ENCODE measurements around the gene ERFE. TPM values are rescaled to one million over a fixed set of nuclear protein-coding genes. Genes with fewer than 3 reads are reported as not detected.

The ERFE gene
- total RNA-seq, 2 experiments from 2014 or later, result 0.37 to 0.50 TPM

- Mint-ChIP-seq H3K27ac (no peak overlapping the region), H3K4me1 (ENCODE audit: low read depth) (no peaks in the 10 kb centered on the region), H3K4me3 (no peak overlapping the region), H3K36me3 (ENCODE audit: low read depth) (no peaks in the 10 kb centered on the region), H3K27me3 (ENCODE audit: low read depth) (no peaks in the 10 kb centered on the region), H3K9me3 (ENCODE audit: insufficient read depth) (no peaks in the 10 kb centered on the region)
- no peak for ATAC-seq
- DNase-seq, result no peak
- CTCF ChIA-PET, result no interaction called here
- POLR2A ChIA-PET, result no interaction called here
Measured at GRCh38 chr2:238146884-238147544, 11.8 kb upstream of the ERFE start.

- Mint-ChIP-seq H3K27me3 (ENCODE audit: low read depth) (no peaks in the 10 kb centered on the region), H3K4me3 (no peak overlapping the region), H3K4me1 (ENCODE audit: low read depth) (no peaks in the 10 kb centered on the region), H3K27ac (no peak overlapping the region), H3K9me3 (ENCODE audit: insufficient read depth) (no peaks in the 10 kb centered on the region), H3K36me3 (ENCODE audit: low read depth) (no peaks in the 10 kb centered on the region)
- CTCF ChIA-PET, result no interaction called here
- ATAC-seq (no peak), DNase-seq (no peak)
- POLR2A ChIA-PET, result no interaction called here
Measured at GRCh38 chr2:238148981-238149380, 9.8 kb upstream of the ERFE start.

- Mint-ChIP-seq H3K36me3 (ENCODE audit: low read depth) (no peaks in the 10 kb centered on the region), H3K27ac (no peak overlapping the region), H3K4me3 (no peak overlapping the region), H3K9me3 (ENCODE audit: insufficient read depth) (no peaks in the 10 kb centered on the region), H3K27me3 (ENCODE audit: low read depth) (no peaks in the 10 kb centered on the region), H3K4me1 (ENCODE audit: low read depth) (no peaks in the 10 kb centered on the region)
- CTCF ChIA-PET, result no interaction called here
- ATAC-seq (peak; percentile 40), DNase-seq (no peak)
- POLR2A ChIA-PET, result no interaction called here
Measured at GRCh38 chr2:238149841-238150572, 8.8 kb upstream of the ERFE start.

- Mint-ChIP-seq H3K4me1 (ENCODE audit: low read depth) (no peaks in the 10 kb centered on the region), H3K36me3 (ENCODE audit: low read depth) (no peaks in the 10 kb centered on the region), H3K4me3 (no peak overlapping the region), H3K27ac (no peak overlapping the region), H3K9me3 (ENCODE audit: insufficient read depth) (no peaks in the 10 kb centered on the region), H3K27me3 (ENCODE audit: low read depth) (no peaks in the 10 kb centered on the region)
- no peak for DNase-seq
- CTCF ChIA-PET, result no interaction called here
- ATAC-seq, result no peak
- POLR2A ChIA-PET, result no interaction called here
Measured at GRCh38 chr2:238150686-238151085, 8.1 kb upstream of the ERFE start.

- DNase-seq (no peak), ATAC-seq (no peak)
- POLR2A ChIA-PET, result no interaction called here
- no peaks in the 10 kb centered on the region for H3K4me1 Mint-ChIP-seq (ENCODE audit: low read depth)
- H3K9me3 Mint-ChIP-seq (ENCODE audit: insufficient read depth), result no peaks in the 10 kb centered on the region
- H3K27ac Mint-ChIP-seq, result no peak overlapping the region
- no peaks in the 10 kb centered on the region for H3K36me3 Mint-ChIP-seq (ENCODE audit: low read depth)
- CTCF ChIA-PET, result no interaction called here
- no peaks in the 10 kb centered on the region for H3K27me3 Mint-ChIP-seq (ENCODE audit: low read depth)
- no peak overlapping the region for H3K4me3 Mint-ChIP-seq
Measured at GRCh38 chr2:238151205-238151604, 7.6 kb upstream of the ERFE start.

- CTCF ChIA-PET, result interaction anchor here (1.2 kb wide), 1 partner anchor 293 kb away, joined by 3 read pairs; no protein-coding TSS in a partner anchor
- H3K27ac Mint-ChIP-seq, result no peak overlapping the region
- no peaks in the 10 kb centered on the region for H3K27me3 Mint-ChIP-seq (ENCODE audit: low read depth)
- H3K4me3 Mint-ChIP-seq, result no peak overlapping the region
- no peaks in the 10 kb centered on the region for H3K4me1 Mint-ChIP-seq (ENCODE audit: low read depth)
- POLR2A ChIA-PET, result no interaction called here
- ATAC-seq (no peak), DNase-seq (no peak)
- no peaks in the 10 kb centered on the region for H3K36me3 Mint-ChIP-seq (ENCODE audit: low read depth)
- no peaks in the 10 kb centered on the region for H3K9me3 Mint-ChIP-seq (ENCODE audit: insufficient read depth)
Measured at GRCh38 chr2:238151628-238152235, 7.0 kb upstream of the ERFE start.

GRCh38 chr2:238152771-238153688 is 5.7 kb upstream of the ERFE start:
- Mint-ChIP-seq H3K9me3 (ENCODE audit: insufficient read depth) (no peaks in the 10 kb centered on the region), H3K27ac (no peak overlapping the region), H3K36me3 (ENCODE audit: low read depth) (no peaks in the 10 kb centered on the region), H3K4me1 (ENCODE audit: low read depth) (no peaks in the 10 kb centered on the region), H3K27me3 (ENCODE audit: low read depth) (no peaks in the 10 kb centered on the region), H3K4me3 (no peak overlapping the region)
- CTCF ChIA-PET, result interaction anchor here (1.1 to 1.2 kb wide), 2 partner anchors 110 to 295 kb away, joined by 3 read pairs; no protein-coding TSS in a partner anchor
- ATAC-seq (no peak), DNase-seq (no peak)
- POLR2A ChIA-PET, result no interaction called here

GRCh38 chr2:238154570-238154969 is 4.2 kb upstream of the ERFE start:
- Mint-ChIP-seq H3K9me3 (ENCODE audit: insufficient read depth) (no peaks in the 10 kb centered on the region), H3K4me3 (no peak overlapping the region), H3K27ac (no peak overlapping the region), H3K4me1 (ENCODE audit: low read depth) (peaks cover 4% of the 10 kb centered on the region), H3K27me3 (ENCODE audit: low read depth) (peaks cover 4% of the 10 kb centered on the region), H3K36me3 (ENCODE audit: low read depth) (no peaks in the 10 kb centered on the region)
- no peak for ATAC-seq
- DNase-seq, result no peak
- POLR2A ChIA-PET, result no interaction called here
- CTCF ChIA-PET, result no interaction called here

- H3K27ac Mint-ChIP-seq, result no peak overlapping the region
- peaks cover 5% of the 10 kb centered on the region for H3K27me3 Mint-ChIP-seq (ENCODE audit: low read depth)
- ChIA-PET CTCF (no interaction called here), POLR2A (no interaction called here)
- DNase-seq (no peak), ATAC-seq (no peak)
- H3K4me3 Mint-ChIP-seq, result no peak overlapping the region
- H3K36me3 Mint-ChIP-seq (ENCODE audit: low read depth), result no peaks in the 10 kb centered on the region
- peaks cover 11% of the 10 kb centered on the region for H3K4me1 Mint-ChIP-seq (ENCODE audit: low read depth)
- no peaks in the 10 kb centered on the region for H3K9me3 Mint-ChIP-seq (ENCODE audit: insufficient read depth)
Measured at GRCh38 chr2:238155051-238155760, 3.6 kb upstream of the ERFE start.

GRCh38 chr2:238155761-238156694 is 2.7 kb upstream of the ERFE start:
- H3K9me3 Mint-ChIP-seq (ENCODE audit: insufficient read depth), result no peaks in the 10 kb centered on the region
- no peaks in the 10 kb centered on the region for H3K36me3 Mint-ChIP-seq (ENCODE audit: low read depth)
- no peak overlapping the region for H3K4me3 Mint-ChIP-seq
- H3K27me3 Mint-ChIP-seq (ENCODE audit: low read depth), result peaks cover 5% of the 10 kb centered on the region
- H3K4me1 Mint-ChIP-seq (ENCODE audit: low read depth), result peaks cover 15% of the 10 kb centered on the region
- no peak for DNase-seq
- no peak for ATAC-seq
- POLR2A ChIA-PET, result no interaction called here
- CTCF ChIA-PET, result no interaction called here
- peak overlapping the region; percentile 25 for H3K27ac Mint-ChIP-seq

All from activated CD8-positive, alpha-beta T cell treated with anti-CD3 and anti-CD28 coated beads, Interleukin-2, amount 10 ng/mL, durations not matched to agents 7 days and 5 days (primary cell).